Parathyroid adenoma (tissue), 2 donors: ENCODE data around the gene SOS2.
"Not testable (repeated sequence)": the region's sequence is repeated elsewhere in the genome, so short reads cannot be mapped to it uniquely, and the experiment has no call there.

Experiments used
- H2AFZ ChIP-seq: fragments of 300-600 bp; sonication (generic); one replicate; pipeline ENCODE4 v1.7.0; 2017; ENCODE audit warnings: antibody characterized with exemption, mild to moderate bottlenecking
- H3K27ac ChIP-seq: fragments of 300-600 bp; sonication (generic); one replicate; pipeline ENCODE4 v1.7.0; 2017
- H3K27me3 ChIP-seq: fragments of 300-600 bp; sonication (generic); one replicate; pipeline ENCODE4 v1.7.0; 2017; ENCODE audit warnings: low read length; ENCODE audit not compliant: control insufficient read depth, insufficient read depth
- H3K36me3 ChIP-seq: fragments of 300-600 bp; sonication (generic); one replicate; pipeline ENCODE4 v1.7.0; 2017; ENCODE audit warnings: low read length; ENCODE audit not compliant: control insufficient read depth, insufficient read depth
- H3K4me1 ChIP-seq: fragments of 300-600 bp; sonication (generic); one replicate; pipeline ENCODE4 v1.7.0; 2017; ENCODE audit warnings: control low read depth
- H3K4me2 ChIP-seq: fragments of 300-600 bp; sonication (generic); one replicate; pipeline ENCODE4 v1.7.0; 2017; ENCODE audit warnings: low read length
- H3K4me3 ChIP-seq: fragments of 300-600 bp; sonication (generic); one replicate; pipeline ENCODE4 v1.7.0; 2017; ENCODE audit warnings: low read depth, low read length
- H3K79me2 ChIP-seq: fragments of 300-600 bp; sonication (generic); one replicate; pipeline ENCODE4 v1.7.0; 2017; ENCODE audit warnings: control low read depth
- H3K9ac ChIP-seq: fragments of 300-600 bp; sonication (generic); one replicate; pipeline ENCODE4 v1.7.0; 2017; ENCODE audit warnings: mild to moderate bottlenecking
- H3K9me3 ChIP-seq: fragments of 300-600 bp; sonication (generic); one replicate; pipeline ENCODE4 v1.7.0; 2017; ENCODE audit warnings: low read length; ENCODE audit not compliant: control insufficient read depth
- TF ChIP-seq, protein P1 (sequence below): fragments of 300-600 bp; sonication (generic); IDR thresholded peaks from one replicate; pipeline ENCODE4 v1.7.0; 2017; ENCODE audit warnings: antibody characterized with exemption, mild to moderate bottlenecking
- donor health status: primary hyperparathyroidism.

Gene SOS2

DNA sequence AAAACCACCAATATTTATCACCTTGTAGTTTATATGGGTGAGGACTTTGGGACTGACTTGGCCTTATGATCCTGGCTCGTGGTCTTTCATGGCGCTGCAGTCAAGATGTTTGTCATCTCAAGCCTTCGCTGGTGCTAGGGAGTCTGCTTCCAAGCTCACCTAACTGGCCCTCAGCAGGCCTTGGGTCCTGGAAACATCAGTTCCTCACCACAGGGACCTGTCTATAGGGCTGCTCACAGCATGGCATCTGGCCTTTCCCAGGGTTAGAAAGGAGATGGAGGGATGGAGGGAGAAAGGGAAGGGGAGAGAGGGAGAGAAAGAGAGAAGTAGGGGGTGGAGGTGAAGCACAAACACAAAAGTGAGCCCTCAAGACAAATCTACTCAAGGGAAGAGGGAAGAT lies 146.7 kb downstream of the SOS2 start:
- Histone ChIP-seq H3K79me2 (no peaks in the 10 kb centered on the region), H3K9ac (no peak overlapping the region), H3K27ac (no peak overlapping the region), H2AFZ (no peak overlapping the region), H3K4me3 (no peak overlapping the region), H3K4me2 (no peak overlapping the region), H3K9me3 (no peaks in the 10 kb centered on the region), H3K36me3 (no peaks in the 10 kb centered on the region), H3K27me3 (no peaks in the 10 kb centered on the region), H3K4me1 (no peaks in the 10 kb centered on the region)
- TF ChIP-seq, protein P1, sequence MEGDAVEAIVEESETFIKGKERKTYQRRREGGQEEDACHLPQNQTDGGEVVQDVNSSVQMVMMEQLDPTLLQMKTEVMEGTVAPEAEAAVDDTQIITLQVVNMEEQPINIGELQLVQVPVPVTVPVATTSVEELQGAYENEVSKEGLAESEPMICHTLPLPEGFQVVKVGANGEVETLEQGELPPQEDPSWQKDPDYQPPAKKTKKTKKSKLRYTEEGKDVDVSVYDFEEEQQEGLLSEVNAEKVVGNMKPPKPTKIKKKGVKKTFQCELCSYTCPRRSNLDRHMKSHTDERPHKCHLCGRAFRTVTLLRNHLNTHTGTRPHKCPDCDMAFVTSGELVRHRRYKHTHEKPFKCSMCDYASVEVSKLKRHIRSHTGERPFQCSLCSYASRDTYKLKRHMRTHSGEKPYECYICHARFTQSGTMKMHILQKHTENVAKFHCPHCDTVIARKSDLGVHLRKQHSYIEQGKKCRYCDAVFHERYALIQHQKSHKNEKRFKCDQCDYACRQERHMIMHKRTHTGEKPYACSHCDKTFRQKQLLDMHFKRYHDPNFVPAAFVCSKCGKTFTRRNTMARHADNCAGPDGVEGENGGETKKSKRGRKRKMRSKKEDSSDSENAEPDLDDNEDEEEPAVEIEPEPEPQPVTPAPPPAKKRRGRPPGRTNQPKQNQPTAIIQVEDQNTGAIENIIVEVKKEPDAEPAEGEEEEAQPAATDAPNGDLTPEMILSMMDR = no peak

DNA sequence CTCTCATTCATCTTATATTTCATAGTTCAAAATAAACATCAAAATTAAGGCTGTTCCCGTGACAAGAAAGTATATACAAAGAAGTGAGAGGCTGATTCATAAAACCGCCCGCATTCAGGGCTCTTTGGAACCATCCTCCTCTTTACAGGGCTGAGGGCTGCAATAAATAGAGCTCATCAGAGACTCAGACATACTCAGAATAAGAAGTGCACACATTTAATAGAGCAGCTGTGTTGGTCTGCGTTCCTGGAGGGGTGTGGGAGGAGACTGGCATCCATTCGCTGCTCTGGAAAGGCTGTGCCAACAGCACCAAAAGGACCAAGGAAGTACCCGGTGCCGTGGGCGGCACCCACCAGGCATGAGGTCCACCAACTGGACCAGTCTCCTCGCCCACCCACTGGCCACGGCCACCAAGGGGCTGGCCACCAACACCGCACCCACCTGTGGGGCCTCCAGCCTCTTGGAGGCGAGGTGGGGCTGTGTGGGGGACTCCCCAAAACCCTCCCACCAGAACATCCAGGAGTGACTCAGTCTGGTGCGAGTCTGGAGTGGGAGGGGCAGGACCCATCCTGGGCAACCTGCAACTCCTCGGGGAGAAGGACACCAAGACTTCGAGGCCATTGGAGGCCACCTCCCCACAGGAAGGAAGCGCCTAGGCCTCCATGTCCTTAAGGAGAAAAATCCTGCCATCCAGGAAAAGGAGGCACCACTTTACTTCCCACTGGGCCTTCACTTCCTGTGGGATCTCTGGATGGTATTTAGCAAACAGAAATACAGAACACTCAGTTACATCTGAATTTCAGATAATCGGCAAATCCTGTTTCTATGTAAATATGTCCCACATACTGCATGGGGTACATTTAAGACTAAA lies 147.7 kb downstream of the SOS2 start:
- Histone ChIP-seq H3K4me2 (no peak overlapping the region), H3K9me3 (no peaks in the 10 kb centered on the region), H3K4me1 (no peaks in the 10 kb centered on the region), H3K79me2 (no peaks in the 10 kb centered on the region), H3K4me3 (no peak overlapping the region), H3K27me3 (no peaks in the 10 kb centered on the region), H3K36me3 (no peaks in the 10 kb centered on the region), H2AFZ (no peak overlapping the region), H3K27ac (no peak overlapping the region), H3K9ac (no peak overlapping the region)
- TF ChIP-seq, protein P1 = no peak

DNA sequence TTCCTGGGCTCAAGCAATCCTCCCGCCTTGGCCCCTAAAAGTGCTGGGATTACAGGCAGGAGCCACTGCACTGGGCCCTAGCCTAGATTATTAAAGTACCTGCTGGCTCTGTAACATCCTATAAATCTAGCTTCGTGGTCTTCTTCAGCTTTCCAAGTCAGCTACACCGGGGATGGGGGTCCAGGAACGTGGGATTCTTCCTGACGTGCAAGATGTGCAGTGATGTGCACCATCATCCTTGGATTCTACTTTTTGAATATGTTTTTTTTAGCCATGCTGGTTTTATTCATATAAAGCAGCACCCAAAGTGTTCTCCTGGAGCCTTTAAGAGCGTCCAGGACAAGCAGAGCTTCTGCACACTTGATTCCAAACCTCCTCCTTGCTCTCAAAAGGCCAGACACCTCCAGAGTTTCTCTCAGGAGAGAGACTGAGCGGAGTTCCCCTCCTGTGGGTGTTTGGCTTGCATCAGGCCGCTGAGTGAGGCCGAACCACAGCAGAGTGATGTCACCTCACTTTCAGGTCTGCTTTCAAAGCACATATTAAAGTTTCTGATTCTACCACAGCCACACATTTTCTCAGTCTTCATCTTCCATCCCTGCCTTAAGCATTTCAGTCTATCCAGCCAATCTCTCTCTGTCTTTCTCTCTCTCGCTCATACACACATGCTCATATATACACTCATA lies 148.5 kb downstream of the SOS2 start:
- H3K9ac ChIP-seq = no peak overlapping the region
- no peak overlapping the region for H3K4me2 ChIP-seq
- TF ChIP-seq, protein P1 = no peak
- H3K79me2 ChIP-seq = no peaks in the 10 kb centered on the region
- no peak overlapping the region for H2AFZ ChIP-seq
- no peaks in the 10 kb centered on the region for H3K9me3 ChIP-seq
- H3K4me3 ChIP-seq = no peak overlapping the region
- no peaks in the 10 kb centered on the region for H3K4me1 ChIP-seq
- no peaks in the 10 kb centered on the region for H3K36me3 ChIP-seq
- H3K27ac ChIP-seq = no peak overlapping the region
- no peaks in the 10 kb centered on the region for H3K27me3 ChIP-seq

DNA sequence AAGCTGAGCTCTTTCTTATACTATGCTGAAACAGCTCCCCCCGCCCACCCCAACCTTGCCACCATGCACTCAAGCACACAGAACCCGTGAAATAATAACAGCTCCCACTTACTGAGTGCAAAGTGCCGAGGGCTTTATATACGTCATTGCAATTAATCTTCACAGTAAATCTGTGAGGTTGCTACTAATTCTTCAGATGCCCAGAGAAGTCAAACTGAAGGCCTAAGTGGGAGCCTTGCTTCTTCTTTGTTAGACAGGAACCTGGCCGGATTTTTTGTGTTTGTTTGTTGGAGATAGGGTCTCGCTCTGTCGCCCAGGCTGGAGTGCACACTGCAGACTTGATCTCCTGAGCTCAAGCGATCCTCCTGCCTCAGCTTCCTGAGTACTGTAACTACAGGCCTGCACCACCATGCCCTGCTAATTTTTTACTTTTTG lies 149.1 kb downstream of the SOS2 start:
- no peak overlapping the region for H3K4me3 ChIP-seq
- no peaks in the 10 kb centered on the region for H3K79me2 ChIP-seq
- no peak overlapping the region for H3K4me2 ChIP-seq
- no peaks in the 10 kb centered on the region for H3K36me3 ChIP-seq
- no peaks in the 10 kb centered on the region for H3K9me3 ChIP-seq
- H3K4me1 ChIP-seq = no peaks in the 10 kb centered on the region
- TF ChIP-seq, protein P1 = no peak
- no peaks in the 10 kb centered on the region for H3K27me3 ChIP-seq
- H2AFZ ChIP-seq = no peak overlapping the region
- no peak overlapping the region for H3K27ac ChIP-seq
- no peak overlapping the region for H3K9ac ChIP-seq

DNA sequence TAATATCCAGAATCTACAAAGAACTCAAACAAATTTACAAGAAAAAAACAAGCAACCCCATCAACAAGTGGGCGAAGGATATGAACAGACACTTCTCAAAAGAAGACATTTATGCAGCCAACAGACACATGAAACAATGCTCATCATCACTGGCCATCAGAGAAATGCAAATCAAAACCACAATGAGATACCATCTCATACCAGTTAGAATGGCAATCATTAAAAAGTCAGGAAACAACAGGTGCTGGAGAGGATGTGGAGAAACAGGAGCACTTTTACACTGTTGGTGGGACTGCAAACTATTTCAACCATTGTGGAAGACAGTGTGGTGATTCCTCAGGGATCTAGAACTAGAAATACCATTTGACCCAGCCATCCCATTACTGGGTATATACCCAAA lies 152.3 kb downstream of the SOS2 start:
- not testable (repeated sequence) for H3K4me3 ChIP-seq, H3K4me2 ChIP-seq, H3K27ac ChIP-seq, H3K4me1 ChIP-seq, H3K79me2 ChIP-seq, H3K9ac ChIP-seq, H3K9me3 ChIP-seq, H3K27me3 ChIP-seq, H3K36me3 ChIP-seq, H2AFZ ChIP-seq

DNA sequence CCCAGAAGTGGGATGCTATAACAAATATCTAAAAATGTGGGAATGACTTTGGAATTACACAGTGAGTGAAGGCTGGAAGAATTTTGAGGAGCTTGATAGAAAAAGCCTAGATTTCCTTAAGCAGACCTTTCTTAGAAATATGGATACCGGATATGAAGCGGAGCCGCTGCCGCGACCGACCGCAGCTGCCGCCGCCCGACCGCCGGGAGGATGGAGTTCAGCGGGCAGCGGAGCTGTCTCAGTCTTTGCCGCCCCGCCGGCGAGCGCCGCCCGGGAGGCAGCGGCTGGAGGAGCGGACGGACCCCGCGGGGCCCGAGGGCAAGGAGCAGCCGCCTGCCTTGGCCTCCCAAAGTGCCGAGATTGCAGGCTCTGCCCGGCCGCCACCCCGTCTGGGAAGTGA lies 157.7 kb downstream of the SOS2 start:
- H3K4me1 ChIP-seq, H3K27me3 ChIP-seq, H3K36me3 ChIP-seq, H3K9ac ChIP-seq, H3K4me3 ChIP-seq, H3K27ac ChIP-seq, H2AFZ ChIP-seq, H3K9me3 ChIP-seq, H3K79me2 ChIP-seq, H3K4me2 ChIP-seq: not testable (repeated sequence)
